ENCODE data around the gene TRAK1. TPM values are rescaled to one million over a fixed set of nuclear protein-coding genes. Genes with fewer than 3 reads are reported as not detected.
A peak's percentile ranks its signal among the peaks of the same experiment; 100 is the strongest.

TRAK1 gene
- total and polyA plus RNA-seq, 2 donors (not counting 1 experiment from before 2014, with no cell fraction given), result 71.3 to 129 TPM

DNA sequence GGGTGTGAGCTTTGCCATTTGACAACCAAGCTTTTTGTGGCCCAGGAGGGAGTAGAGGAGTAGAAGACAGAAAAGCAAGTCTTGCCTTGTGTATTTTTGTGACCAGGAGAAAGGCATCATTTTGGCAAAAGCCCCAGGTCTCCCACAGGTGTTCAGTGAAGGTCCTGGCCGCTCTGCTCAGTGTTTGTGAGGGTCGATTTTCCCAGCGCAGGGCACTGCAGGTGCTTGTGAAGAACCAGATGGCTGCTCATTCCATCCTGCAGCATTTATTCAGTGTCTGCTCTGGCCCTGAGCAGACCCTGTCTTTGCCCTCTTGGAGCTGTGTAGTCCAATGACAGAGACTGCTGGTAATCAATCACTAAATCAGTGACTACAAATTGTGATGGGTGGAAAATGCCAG, 19.5 kb downstream of the TRAK1 start:
- H3K36me3 ChIP-seq (replicated peaks in 1 of 2; ENCODE audit: control extremely low read depth in 1 of 2, control insufficient read depth in 1 of 2, extremely low read depth in 1 of 2, insufficient read depth in 2 of 2, low read length in 1 of 2), result peaks cover 9 to 18% of the 10 kb centered on the region in 2 experiments
- no peaks in the 10 kb centered on the region for H3K9me3 Mint-ChIP-seq (ENCODE audit: insufficient read depth)
- POLR2A ChIA-PET, result no interaction called here
- no peak for DNase-seq
- H3K4me2 ChIP-seq (replicated peaks; ENCODE audit: low read depth, low read length, poor library complexity, severe bottlenecking), result no peak overlapping the region
- H3K27ac Mint-ChIP-seq, result peak overlapping the region; percentile 71
- peaks cover 11% of the 10 kb centered on the region for H4K20me1 ChIP-seq (ENCODE audit: control insufficient read depth, insufficient read depth, low read length, poor library complexity, severe bottlenecking)
- intact Hi-C loops (cut with micrococcal nuclease), result no loop called here
- ATAC-seq (ENCODE audit: low read depth), result no peak
- H3K27me3 Mint-ChIP-seq, result no peaks in the 10 kb centered on the region
- H3K27me3 ChIP-seq (replicated peaks in 1 of 4; ENCODE audit: control extremely low read depth in 1 of 4, control insufficient read depth in 3 of 4, insufficient read depth in 4 of 4, low read length in 3 of 4), result no peaks in the 10 kb centered on the region
- H3K4me3 Mint-ChIP-seq, result no peak overlapping the region
- H3K9ac ChIP-seq (ENCODE audit: low read length), result no peak overlapping the region
- peaks cover 37% of the 10 kb centered on the region for H3K4me1 Mint-ChIP-seq
- peak overlapping the region in 1 of 2 donors; percentile 38 for H3K27ac ChIP-seq (ENCODE audit: low read length in 2 of 2)
- TF ChIP-seq, protein P1, sequence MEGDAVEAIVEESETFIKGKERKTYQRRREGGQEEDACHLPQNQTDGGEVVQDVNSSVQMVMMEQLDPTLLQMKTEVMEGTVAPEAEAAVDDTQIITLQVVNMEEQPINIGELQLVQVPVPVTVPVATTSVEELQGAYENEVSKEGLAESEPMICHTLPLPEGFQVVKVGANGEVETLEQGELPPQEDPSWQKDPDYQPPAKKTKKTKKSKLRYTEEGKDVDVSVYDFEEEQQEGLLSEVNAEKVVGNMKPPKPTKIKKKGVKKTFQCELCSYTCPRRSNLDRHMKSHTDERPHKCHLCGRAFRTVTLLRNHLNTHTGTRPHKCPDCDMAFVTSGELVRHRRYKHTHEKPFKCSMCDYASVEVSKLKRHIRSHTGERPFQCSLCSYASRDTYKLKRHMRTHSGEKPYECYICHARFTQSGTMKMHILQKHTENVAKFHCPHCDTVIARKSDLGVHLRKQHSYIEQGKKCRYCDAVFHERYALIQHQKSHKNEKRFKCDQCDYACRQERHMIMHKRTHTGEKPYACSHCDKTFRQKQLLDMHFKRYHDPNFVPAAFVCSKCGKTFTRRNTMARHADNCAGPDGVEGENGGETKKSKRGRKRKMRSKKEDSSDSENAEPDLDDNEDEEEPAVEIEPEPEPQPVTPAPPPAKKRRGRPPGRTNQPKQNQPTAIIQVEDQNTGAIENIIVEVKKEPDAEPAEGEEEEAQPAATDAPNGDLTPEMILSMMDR (IDR thresholded peaks at IDR 0.05), result no peak
- TF ChIP-seq EZH2 (IDR thresholded peaks at IDR 0.05; ENCODE audit: borderline replicate concordance, insufficient read depth, low read depth, low read length, poor library complexity, severe bottlenecking), result no peak
- H2AFZ ChIP-seq (ENCODE audit: insufficient read depth, low read depth, low read length, poor library complexity, severe bottlenecking), result no peak overlapping the region
- peaks cover 60% of the 10 kb centered on the region for H3K79me2 ChIP-seq (ENCODE audit: control insufficient read depth, insufficient read depth, low read length)
- H3K4me3 ChIP-seq (ENCODE audit: control extremely low read depth in 1 of 5, extremely low read depth in 1 of 5, insufficient read depth in 1 of 5, low read depth in 2 of 5, low read length in 4 of 5), result no peak overlapping the region
- 100% methylated on average over 3 of the region's 3 CpGs for WGBS (ENCODE audit: insufficient coverage)
- CTCF ChIA-PET, result interaction anchor here (0.7 to 1.2 kb wide), 4 partner anchors 9 to 203 kb away, joined by 3 to 4 read pairs (median 3); no protein-coding TSS in a partner anchor
- peaks cover 23 to 36% of the 10 kb centered on the region in 2 donors for H3K4me1 ChIP-seq (ENCODE audit: control insufficient read depth in 2 of 2, insufficient read depth in 2 of 2, low read length in 2 of 2)
- peaks cover 0 to 4% (median 0%) of the 10 kb centered on the region in 3 donors for H3K9me3 ChIP-seq (ENCODE audit: control extremely low read depth in 1 of 3, control insufficient read depth in 2 of 3, insufficient read depth in 1 of 3, low read length in 2 of 3)

DNA sequence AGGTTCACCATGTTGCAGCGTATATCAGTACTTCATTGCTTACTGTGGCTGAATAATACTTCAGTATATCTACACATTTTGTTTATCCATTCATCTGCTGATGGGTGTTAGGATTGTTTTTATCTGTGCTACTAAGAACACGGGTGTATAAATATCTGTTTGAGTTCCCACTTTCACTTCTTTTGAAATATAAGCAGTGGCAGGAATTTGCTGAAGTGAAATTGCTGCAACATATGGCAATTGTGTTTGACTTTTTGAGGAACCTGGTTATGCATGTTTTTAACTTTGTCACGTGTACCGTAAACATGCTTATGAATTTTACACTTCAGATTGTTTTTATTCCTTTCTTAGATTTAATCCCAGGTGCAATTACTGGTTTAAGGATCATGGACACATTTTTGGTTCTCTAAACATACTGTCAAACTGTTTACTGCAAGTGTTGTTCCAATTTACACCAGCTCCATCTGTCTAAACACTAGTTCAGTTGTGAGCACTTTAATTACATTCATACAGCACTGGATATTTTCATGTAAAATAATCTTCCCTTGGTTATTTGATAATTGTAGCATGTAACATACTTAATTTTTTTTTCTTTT, 23.1 kb downstream of the TRAK1 start:
- TF ChIP-seq, protein P1 (IDR thresholded peaks at IDR 0.05), result no peak
- TF ChIP-seq EZH2 (IDR thresholded peaks at IDR 0.05; ENCODE audit: borderline replicate concordance, insufficient read depth, low read depth, low read length, poor library complexity, severe bottlenecking), result no peak
- POLR2A ChIA-PET, result interaction anchor here (0.7 kb wide), 1 partner anchor 11 kb away, joined by 3 read pairs; no protein-coding TSS in a partner anchor
- CTCF ChIA-PET, result interaction anchor here (0.8 to 1.1 kb wide), 2 partner anchors 77 to 209 kb away, joined by 3 to 6 read pairs; no protein-coding TSS in a partner anchor
- H3K4me2 ChIP-seq (replicated peaks; ENCODE audit: low read depth, low read length, poor library complexity, severe bottlenecking), result peak overlapping the region; percentile 58
- ATAC-seq (ENCODE audit: low read depth) (no peak), DNase-seq (peak; percentile 56)
- intact Hi-C loops (cut with micrococcal nuclease), result no loop called here
- peaks cover 71% of the 10 kb centered on the region for H3K79me2 ChIP-seq (ENCODE audit: control insufficient read depth, insufficient read depth, low read length)
- H3K36me3 ChIP-seq (replicated peaks in 1 of 2; ENCODE audit: control extremely low read depth in 1 of 2, control insufficient read depth in 1 of 2, extremely low read depth in 1 of 2, insufficient read depth in 2 of 2, low read length in 1 of 2), result peaks cover 8 to 22% of the 10 kb centered on the region in 2 experiments
- H2AFZ ChIP-seq (ENCODE audit: insufficient read depth, low read depth, low read length, poor library complexity, severe bottlenecking), result no peak overlapping the region
- no peaks in the 10 kb centered on the region for H3K9me3 Mint-ChIP-seq (ENCODE audit: insufficient read depth)
- H3K27me3 ChIP-seq (replicated peaks in 1 of 4; ENCODE audit: control extremely low read depth in 1 of 4, control insufficient read depth in 3 of 4, insufficient read depth in 4 of 4, low read length in 3 of 4), result no peaks in the 10 kb centered on the region
- no CpG with 5 or more reads among the region's 4 CpGs for WGBS (ENCODE audit: insufficient coverage)
- H3K27me3 Mint-ChIP-seq, result no peaks in the 10 kb centered on the region
- peaks cover 0 to 4% (median 0%) of the 10 kb centered on the region in 3 donors for H3K9me3 ChIP-seq (ENCODE audit: control extremely low read depth in 1 of 3, control insufficient read depth in 2 of 3, insufficient read depth in 1 of 3, low read length in 2 of 3)
- peaks cover 60% of the 10 kb centered on the region for H3K4me1 Mint-ChIP-seq
- peaks cover 32% of the 10 kb centered on the region for H4K20me1 ChIP-seq (ENCODE audit: control insufficient read depth, insufficient read depth, low read length, poor library complexity, severe bottlenecking)
- H3K4me3 ChIP-seq (ENCODE audit: control extremely low read depth in 1 of 5, extremely low read depth in 1 of 5, insufficient read depth in 1 of 5, low read depth in 2 of 5, low read length in 4 of 5), result peak overlapping the region in 1 of 5 experiments; percentile 12
- peak overlapping the region; percentile 19 for H3K9ac ChIP-seq (ENCODE audit: low read length)
- H3K27ac Mint-ChIP-seq, result peak overlapping the region; percentile 82
- H3K4me3 Mint-ChIP-seq, result peak overlapping the region; percentile 67
- H3K27ac ChIP-seq (ENCODE audit: low read length in 2 of 2), result peak overlapping the region; percentile 58 to 75
- H3K4me1 ChIP-seq (ENCODE audit: control insufficient read depth in 2 of 2, insufficient read depth in 2 of 2, low read length in 2 of 2), result peaks cover 36 to 53% of the 10 kb centered on the region in 2 donors

All from B cell (primary cell).